OCI-LY7 (cell line): Measurements from ENCODE around the gene MT1E. TPM values are rescaled to one million over a fixed set of nuclear protein-coding genes. Genes with fewer than 3 reads are reported as not detected.

Experiments used
- BruUV-seq: library from RNA; stranded (reverse); fragments of 400-500 nt; replicated peaks from 2 replicates; lab custom pipeline; 2021; lab: Mats Ljungman, UMichigan
- CTCF ChIA-PET: fragments of 300-600 bp; sonication (Branson Sonifier 250); formaldehyde crosslinking; loops from one replicate; lab custom pipeline; 2022; ENCODE audit warnings: antibody characterized with exemption; ENCODE audit not compliant: unreplicated experiment; lab: Charles Lee
- POLR2A ChIA-PET: fragments of 300-600 bp; sonication (Branson Sonifier 250); formaldehyde crosslinking; loops from one replicate; lab custom pipeline; 2022; ENCODE audit warnings: antibody characterized with exemption; lab: Charles Lee
- DNase-seq: peaks from one replicate; pipeline ENCODE4 v3.0.0-alpha.2; 2015; ENCODE audit warnings: low spot score
- H2AFZ ChIP-seq: fragments of 200-600 bp; sonication (generic), shearing (Covaris generic); 2 replicates; pipeline ENCODE4 v1.6.1; 2014; ENCODE audit warnings: mild to moderate bottlenecking, antibody characterized with exemption, low read length, moderate library complexity
- H3K27ac ChIP-seq: fragments of 200-600 bp; sonication (generic); 2 replicates; pipeline ENCODE4 v1.5.1; 2014; ENCODE audit warnings: mixed run types, low read depth, mild to moderate bottlenecking, moderate library complexity, low read length, inconsistent platforms; ENCODE audit not compliant: poor library complexity, severe bottlenecking
- H3K36me3 ChIP-seq: fragments of 200-600 bp; sonication (generic); 2 replicates; pipeline ENCODE4 v1.6.1; 2014; ENCODE audit warnings: mild to moderate bottlenecking, antibody characterized with exemption, low read length, moderate library complexity, mixed read lengths; ENCODE audit not compliant: insufficient read depth
- H3K4me1 ChIP-seq: fragments of 200-600 bp; sonication (generic); 2 replicates; pipeline ENCODE4 v1.5.1; 2014; ENCODE audit warnings: mild to moderate bottlenecking, low read length; ENCODE audit not compliant: insufficient read depth, poor library complexity, severe bottlenecking
- H3K4me2 ChIP-seq: fragments of 200-600 bp; sonication (generic); 2 replicates; pipeline ENCODE4 v1.6.1; 2014; ENCODE audit warnings: mild to moderate bottlenecking, low read length
- H3K4me3 ChIP-seq: fragments of 200-600 bp; sonication (generic); 2 replicates; pipeline ENCODE4 v1.5.1; 2014; ENCODE audit warnings: mild to moderate bottlenecking, low read depth, low read length; ENCODE audit not compliant: poor library complexity, severe bottlenecking
- H3K79me2 ChIP-seq: fragments of 200-600 bp; sonication (generic); 2 replicates; pipeline ENCODE4 v1.6.1; 2016; ENCODE audit warnings: low read depth, mild to moderate bottlenecking, low read length, moderate library complexity, mixed read lengths; ENCODE audit not compliant: insufficient read depth
- H3K9me2 ChIP-seq: fragments of 200-600 bp; sonication (generic); 2 replicates; pipeline ENCODE4 v1.6.1; 2016; ENCODE audit warnings: mild to moderate bottlenecking, low read length, mixed read lengths; ENCODE audit not compliant: insufficient read depth
- H3K9me3 ChIP-seq: fragments of 200-600 bp; sonication (generic); 2 replicates; pipeline ENCODE4 v1.6.1; 2014; ENCODE audit warnings: mild to moderate bottlenecking, mixed run types, low read length, mixed read lengths
- H4K20me1 ChIP-seq: fragments of 200-600 bp; sonication (generic); 2 replicates; pipeline ENCODE4 v1.6.1; 2014; ENCODE audit warnings: mild to moderate bottlenecking, antibody characterized with exemption, low read length, moderate library complexity, mixed read lengths; ENCODE audit not compliant: insufficient read depth
- CTCF ChIP-seq: fragments of 200-600 bp; sonication (generic); conservative IDR thresholded peaks from 2 replicates; pipeline ENCODE4 v1.5.1; 2014; ENCODE audit warnings: mild to moderate bottlenecking, antibody characterized with exemption, low read length, moderate library complexity, mixed read lengths
- EZH2phosphoT487 ChIP-seq: fragments of 200-600 bp; sonication (generic); IDR thresholded peaks from 2 replicates; pipeline ENCODE4 v1.6.1; 2018; ENCODE audit warnings: low read depth, borderline replicate concordance, mild to moderate bottlenecking, mixed run types, antibody characterized with exemption, low read length, moderate library complexity, mixed read lengths
- intact Hi-C: fragments of 100-400 bp; cut with micrococcal nuclease; formaldehyde crosslinking; loops from one replicate; pipeline ENCODE4 v1.10.0; 2022; ENCODE audit not compliant: unreplicated experiment
- total RNA-seq, 2 experiments: library from RNA; depleted of rRNA in 1 of 2; stranded (reverse); fragments of >200 nt in 1 of 2; shearing (Covaris generic) in 1 of 2; gene quantifications; 2 replicates each; pipeline ENCODE4 v1.2.3, GENCODE V29; 2014 to 2022

MT1E gene
- total RNA-seq, 2 experiments from 2014 or later = not detected

- intact Hi-C loops = no loop called here
- TF ChIP-seq EZH2phosphoT487 = no peak
- peak; percentile 19; the same call in 1 of the 2 replicates for TF ChIP-seq CTCF
- Histone ChIP-seq H4K20me1 (no peaks in the 10 kb centered on the region), H3K27ac (no peak overlapping the region), H2AFZ (no peak overlapping the region), H3K36me3 (no peaks in the 10 kb centered on the region), H3K4me2 (peak overlapping the region; percentile 13; the same call in 1 of the 2 replicates), H3K9me3 (no peaks in the 10 kb centered on the region), H3K9me2 (no peaks in the 10 kb centered on the region), H3K4me3 (no peak overlapping the region), H3K4me1 (peaks cover 9% of the 10 kb centered on the region), H3K79me2 (no peaks in the 10 kb centered on the region)
- BruUV-seq = no TSS peak
- DNase-seq = peak; percentile 66
- POLR2A ChIA-PET = interaction anchor here (0.9 kb wide), 1 partner anchor 18 kb away, joined by 5 read pairs; no protein-coding TSS in a partner anchor
- CTCF ChIA-PET = interaction anchor here (0.9 kb wide), 1 partner anchor 25 kb away, joined by 5 read pairs; no protein-coding TSS in a partner anchor
Observed at GRCh38 chr16:56630134-56630533, 4.6 kb downstream of the MT1E start.

DNA sequence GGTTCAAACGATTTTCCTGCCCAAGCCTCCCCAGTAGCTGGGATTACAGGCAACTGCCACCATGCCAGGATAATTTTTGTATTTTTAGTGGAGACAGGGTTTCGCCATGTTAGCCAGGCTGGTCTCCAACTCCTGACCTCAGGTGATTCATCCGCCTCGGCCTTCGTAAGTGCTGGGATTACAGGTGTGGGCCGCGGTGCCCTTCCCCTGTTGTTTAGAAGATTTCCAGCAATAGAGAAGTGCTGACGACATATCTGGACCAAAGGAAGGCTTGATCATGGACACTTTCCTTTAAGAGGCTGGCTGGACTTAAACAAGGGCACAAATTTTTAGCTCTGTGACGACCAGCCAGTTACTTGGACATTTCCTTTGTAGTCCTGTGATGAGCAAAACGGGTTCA, 5.6 kb downstream of the MT1E start:
- H3K4me1 ChIP-seq = peaks cover 9% of the 10 kb centered on the region
- BruUV-seq = no TSS peak
- no peaks in the 10 kb centered on the region for H4K20me1 ChIP-seq
- DNase-seq = no peak
- intact Hi-C loops = no loop called here
- ChIA-PET POLR2A (interaction anchor here (0.6 kb wide), 1 partner anchor 511 kb away, joined by 3 read pairs; no protein-coding TSS in a partner anchor), CTCF (no interaction called here)
- no peaks in the 10 kb centered on the region for H3K9me2 ChIP-seq
- TF ChIP-seq EZH2phosphoT487 (no peak), CTCF (no peak)
- no peaks in the 10 kb centered on the region for H3K9me3 ChIP-seq
- no peak overlapping the region for H2AFZ ChIP-seq
- no peak overlapping the region for H3K4me2 ChIP-seq
- H3K79me2 ChIP-seq = no peaks in the 10 kb centered on the region
- H3K27ac ChIP-seq = no peak overlapping the region
- H3K36me3 ChIP-seq = no peaks in the 10 kb centered on the region
- H3K4me3 ChIP-seq = no peak overlapping the region

GRCh38 chr16:56631832-56632155, 6.2 kb downstream of the MT1E start:
- ChIA-PET CTCF (no interaction called here), POLR2A (interaction anchor here (0.6 kb wide), 1 partner anchor 510 kb away, joined by 3 read pairs; no protein-coding TSS in a partner anchor)
- no TSS peak for BruUV-seq
- no peak overlapping the region for H3K27ac ChIP-seq
- intact Hi-C loops = no loop called here
- peaks cover 9% of the 10 kb centered on the region for H3K4me1 ChIP-seq
- no peak for TF ChIP-seq EZH2phosphoT487
- no peak for TF ChIP-seq CTCF
- no peaks in the 10 kb centered on the region for H3K9me3 ChIP-seq
- no peak for DNase-seq
- H3K4me3 ChIP-seq = no peak overlapping the region
- no peaks in the 10 kb centered on the region for H3K36me3 ChIP-seq
- H3K4me2 ChIP-seq = no peak overlapping the region
- no peak overlapping the region for H2AFZ ChIP-seq
- H3K9me2 ChIP-seq = no peaks in the 10 kb centered on the region
- H3K79me2 ChIP-seq = no peaks in the 10 kb centered on the region
- H4K20me1 ChIP-seq = no peaks in the 10 kb centered on the region
